Astrocyte (in vitro differentiated cells and primary cell): ENCODE data around the gene GGNBP2. TPM values are rescaled to one million over a fixed set of nuclear protein-coding genes. Genes with fewer than 3 reads are reported as not detected.

Experiments
- DNase-seq: peaks from one replicate; pipeline ENCODE4 v3.0.0-alpha.2; 2010; ENCODE audit warnings: low read depth
- FAIRE-seq: peaks from 2 replicates; lab custom pipeline; 2011; peaks lifted over from hg19 to GRCh38; lab: Jason Lieb, UNC
- H2AFZ ChIP-seq: 2 replicates; pipeline ENCODE4 v1.6.0; 2012; ENCODE audit warnings: low read depth, low read length, inconsistent platforms
- H3K27ac ChIP-seq: 2 replicates; pipeline ENCODE4 v1.5.1; 2011; ENCODE audit warnings: low read depth, low read length, inconsistent platforms
- H3K27me3 ChIP-seq: 2 replicates; pipeline ENCODE4 v1.6.0; 2011; ENCODE audit warnings: low read length, inconsistent platforms; ENCODE audit not compliant: insufficient read depth
- H3K36me3 ChIP-seq: 2 replicates; pipeline ENCODE4 v1.5.1; 2011; ENCODE audit warnings: low read length, inconsistent platforms; ENCODE audit not compliant: insufficient read depth
- H3K4me1 ChIP-seq: 2 replicates; pipeline ENCODE4 v1.5.1; 2011; ENCODE audit warnings: low read length, inconsistent platforms; ENCODE audit not compliant: insufficient read depth
- H3K4me2 ChIP-seq: 2 replicates; pipeline ENCODE4 v1.6.0; 2012; ENCODE audit warnings: low read length, inconsistent platforms
- H3K4me3 ChIP-seq: 2 replicates; pipeline ENCODE4 v1.5.1; 2011; ENCODE audit warnings: low read depth, mild to moderate bottlenecking, low read length, inconsistent platforms; ENCODE audit not compliant: insufficient read depth
- H3K79me2 ChIP-seq: 2 replicates; pipeline ENCODE4 v1.6.0; 2012; ENCODE audit warnings: mild to moderate bottlenecking, low read length, inconsistent platforms; ENCODE audit not compliant: insufficient read depth
- H3K9ac ChIP-seq: 2 replicates; pipeline ENCODE4 v1.6.0; 2012; ENCODE audit warnings: mild to moderate bottlenecking, low read length, inconsistent platforms
- H3K9me3 ChIP-seq: 2 replicates; pipeline ENCODE4 v1.5.1; 2012; ENCODE audit warnings: low read depth, mild to moderate bottlenecking, low read length, inconsistent platforms; ENCODE audit not compliant: insufficient read depth
- H4K20me1 ChIP-seq: 2 replicates; pipeline ENCODE4 v1.6.0; 2012; ENCODE audit warnings: low read length, inconsistent platforms; ENCODE audit not compliant: insufficient read depth
- H3K27ac Mint-ChIP-seq: one replicate; pipeline ENCODE4 v1.8.0; 2021; ENCODE audit warnings: mild to moderate bottlenecking, mixed read lengths; ENCODE audit not compliant: unreplicated experiment
- H3K27me3 Mint-ChIP-seq: one replicate; pipeline ENCODE4 v1.8.0; 2021; ENCODE audit warnings: low read depth, mixed read lengths; ENCODE audit not compliant: unreplicated experiment
- H3K36me3 Mint-ChIP-seq: one replicate; pipeline ENCODE4 v1.8.0; 2021; ENCODE audit warnings: low read depth, mixed read lengths; ENCODE audit not compliant: unreplicated experiment
- H3K4me1 Mint-ChIP-seq: one replicate; pipeline ENCODE4 v1.8.0; 2021; ENCODE audit warnings: low read depth, mixed read lengths; ENCODE audit not compliant: unreplicated experiment
- H3K4me3 Mint-ChIP-seq: one replicate; pipeline ENCODE4 v1.8.0; 2021; ENCODE audit warnings: mild to moderate bottlenecking, moderate library complexity, mixed read lengths; ENCODE audit not compliant: unreplicated experiment
- H3K9me3 Mint-ChIP-seq: one replicate; pipeline ENCODE4 v1.8.0; 2021; ENCODE audit warnings: mild to moderate bottlenecking, mixed read lengths; ENCODE audit not compliant: unreplicated experiment
- CTCF ChIP-seq: IDR thresholded peaks from 2 replicates; pipeline ENCODE4 v1.5.1; 2011; ENCODE audit warnings: low read depth, mild to moderate bottlenecking, inconsistent platforms, low read length, moderate library complexity; ENCODE audit not compliant: insufficient read depth
- EZH2 ChIP-seq: IDR thresholded peaks from 2 replicates; pipeline ENCODE4 v1.6.1; 2012; ENCODE audit warnings: mild to moderate bottlenecking, low read length, inconsistent platforms; ENCODE audit not compliant: insufficient read depth
- total RNA-seq: library from RNA; stranded (reverse); gene quantifications from 2 replicates; pipeline ENCODE4 v1.2.1, GENCODE V29; 2021

GGNBP2 gene
- total RNA-seq, 1 donor from 2014 or later: 80.8 TPM

GRCh38 chr17:36498560-36499300, 46.0 kb upstream of the GGNBP2 start:
- Histone ChIP-seq H3K9ac (no peak overlapping the region), H3K27ac (no peak overlapping the region), H3K27me3 (no peaks in the 10 kb centered on the region), H3K36me3 (peaks cover 38% of the 10 kb centered on the region), H3K4me3 (no peak overlapping the region), H3K4me2 (no peak overlapping the region), H2AFZ (no peak overlapping the region), H4K20me1 (peaks cover 7% of the 10 kb centered on the region), H3K9me3 (no peaks in the 10 kb centered on the region), H3K4me1 (no peaks in the 10 kb centered on the region), H3K79me2 (no peaks in the 10 kb centered on the region)
- Mint-ChIP-seq H3K27me3 (no peaks in the 10 kb centered on the region), H3K27ac (no peak overlapping the region), H3K9me3 (no peaks in the 10 kb centered on the region), H3K4me3 (no peak overlapping the region), H3K4me1 (peaks cover 13% of the 10 kb centered on the region), H3K36me3 (peaks cover 21% of the 10 kb centered on the region)
- no peak for TF ChIP-seq CTCF
- DNase-seq (no peak), FAIRE-seq (no peak)

DNA sequence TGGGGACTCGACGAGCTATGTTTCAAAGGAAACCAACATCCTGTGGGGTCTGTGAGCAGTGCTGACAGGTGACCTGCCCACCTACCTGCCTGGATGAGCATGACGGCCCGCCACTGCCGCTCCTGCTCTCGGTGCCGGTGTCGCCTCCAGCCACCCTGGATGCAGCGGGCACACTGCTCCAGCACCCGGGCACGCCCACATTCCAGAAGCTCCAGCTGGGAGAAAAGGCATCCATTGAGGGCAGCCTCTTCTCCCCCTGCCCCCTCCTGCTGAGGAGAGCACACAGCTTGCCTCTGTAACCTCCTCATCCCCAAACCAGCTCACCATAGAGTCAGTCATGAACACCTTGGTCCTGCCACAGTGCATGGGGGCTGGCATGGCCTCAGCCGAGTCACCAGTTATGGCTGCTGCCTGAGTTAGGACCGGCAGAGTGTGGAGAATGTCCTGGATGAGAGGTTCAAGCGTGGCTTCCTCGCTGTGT, 43.9 kb upstream of the GGNBP2 start:
- Histone ChIP-seq H3K4me2 (no peak overlapping the region), H3K27me3 (no peaks in the 10 kb centered on the region), H3K9ac (no peak overlapping the region), H2AFZ (no peak overlapping the region), H3K27ac (no peak overlapping the region), H3K4me1 (no peaks in the 10 kb centered on the region), H3K36me3 (peaks cover 29% of the 10 kb centered on the region), H4K20me1 (peaks cover 7% of the 10 kb centered on the region), H3K79me2 (no peaks in the 10 kb centered on the region), H3K4me3 (no peak overlapping the region), H3K9me3 (no peaks in the 10 kb centered on the region)
- Mint-ChIP-seq H3K27me3 (no peaks in the 10 kb centered on the region), H3K9me3 (no peaks in the 10 kb centered on the region), H3K4me1 (peaks cover 9% of the 10 kb centered on the region), H3K4me3 (no peak overlapping the region), H3K36me3 (peaks cover 22% of the 10 kb centered on the region), H3K27ac (no peak overlapping the region)
- no peak for DNase-seq
- FAIRE-seq: no peak
- TF ChIP-seq EZH2 (no peak), CTCF (no peak)

GRCh38 chr17:36501351-36501750, 43.4 kb upstream of the GGNBP2 start:
- DNase-seq (no peak), FAIRE-seq (no peak)
- peaks cover under 1% of the 10 kb centered on the region for H4K20me1 ChIP-seq
- no peaks in the 10 kb centered on the region for H3K4me1 ChIP-seq
- peaks cover 25% of the 10 kb centered on the region for H3K36me3 ChIP-seq
- no peaks in the 10 kb centered on the region for H3K9me3 ChIP-seq
- no peak overlapping the region for H3K9ac ChIP-seq
- no peaks in the 10 kb centered on the region for H3K27me3 ChIP-seq
- no peak overlapping the region for H2AFZ ChIP-seq
- no peak overlapping the region for H3K4me3 ChIP-seq
- peaks cover 26% of the 10 kb centered on the region for H3K36me3 Mint-ChIP-seq
- H3K27ac ChIP-seq: no peak overlapping the region
- no peak overlapping the region for H3K27ac Mint-ChIP-seq
- no peak overlapping the region for H3K4me2 ChIP-seq
- no peaks in the 10 kb centered on the region for H3K79me2 ChIP-seq
- peaks cover 4% of the 10 kb centered on the region for H3K4me1 Mint-ChIP-seq
- H3K4me3 Mint-ChIP-seq: no peak overlapping the region
- no peak for TF ChIP-seq EZH2
- TF ChIP-seq CTCF: no peak
- H3K9me3 Mint-ChIP-seq: no peaks in the 10 kb centered on the region
- no peaks in the 10 kb centered on the region for H3K27me3 Mint-ChIP-seq
